ENCODE measurements around the gene CPEB2.

The CPEB2 gene

GRCh38 chr4:15011166-15011565, 8.9 kb downstream of the CPEB2 start:
- no peak for DNase-seq

GRCh38 chr4:15012017-15012788, 9.9 kb downstream of the CPEB2 start:
- DNase-seq: no peak

GRCh38 chr4:15013585-15013984, 11.3 kb downstream of the CPEB2 start:
- no peak for DNase-seq

GRCh38 chr4:15015170-15015569, 12.9 kb downstream of the CPEB2 start:
- no peak for DNase-seq

GRCh38 chr4:15018361-15018760, 16.1 kb downstream of the CPEB2 start:
- no peak for DNase-seq

- DNase-seq: no peak
Observed at GRCh38 chr4:15020502-15021286, 18.4 kb downstream of the CPEB2 start.

GRCh38 chr4:15021311-15021710, 19.0 kb downstream of the CPEB2 start:
- no peak for DNase-seq

GRCh38 chr4:15021946-15022345, 19.7 kb downstream of the CPEB2 start:
- no peak for DNase-seq

GRCh38 chr4:15024386-15024785, 22.1 kb downstream of the CPEB2 start:
- DNase-seq: no peak

GRCh38 chr4:15025693-15026092, 23.4 kb downstream of the CPEB2 start:
- no peak for DNase-seq

- no peak for DNase-seq
Observed at GRCh38 chr4:15027921-15028435, 25.7 kb downstream of the CPEB2 start.

GRCh38 chr4:15031197-15031596, 28.9 kb downstream of the CPEB2 start:
- no peak for DNase-seq

GRCh38 chr4:15031993-15032675, 29.9 kb downstream of the CPEB2 start:
- no peak for DNase-seq

- no peak for DNase-seq
Observed at GRCh38 chr4:15034071-15034764, 31.9 kb downstream of the CPEB2 start.

GRCh38 chr4:15035159-15035558, 32.9 kb downstream of the CPEB2 start:
- no peak for DNase-seq

GRCh38 chr4:15037923-15038541, 35.8 kb downstream of the CPEB2 start:
- DNase-seq: no peak

- DNase-seq: no peak
Observed at GRCh38 chr4:15040916-15041463, 38.7 kb downstream of the CPEB2 start.

GRCh38 chr4:15042529-15043167, 40.4 kb downstream of the CPEB2 start:
- DNase-seq: no peak

GRCh38 chr4:15043226-15043625, 40.9 kb downstream of the CPEB2 start:
- DNase-seq: no peak

- DNase-seq: no peak
Observed at GRCh38 chr4:15043922-15044321, 41.6 kb downstream of the CPEB2 start.

- no peak for DNase-seq
Observed at GRCh38 chr4:15054541-15054940, 52.3 kb downstream of the CPEB2 start.

GRCh38 chr4:15060213-15060612, 57.9 kb downstream of the CPEB2 start:
- DNase-seq: no peak
